CD14-positive monocyte (primary cell): ENCODE data around the gene SLC26A2. TPM values are rescaled to one million over a fixed set of nuclear protein-coding genes. Genes with fewer than 3 reads are reported as not detected.

ENCODE experiments used
- DNase-seq, 3 donors: peaks; one replicate each; pipeline ENCODE4 v3.0.0-alpha.2; 2011 to 2022
- H2AFZ ChIP-seq: 2 replicates; pipeline ENCODE4 v1.6.0; 2012; ENCODE audit warnings: mild to moderate bottlenecking, low read depth, low read length, inconsistent platforms; ENCODE audit not compliant: insufficient read depth, poor library complexity, severe bottlenecking
- H3K27ac ChIP-seq, 2 donors: 1 replicate in 1 of 2; 2 replicates in 1 of 2; pipeline ENCODE4 v1.5.1; 2012 to 2013; ENCODE audit warnings: low read length in 2 of 2, control low read depth in 1 of 2, inconsistent platforms in 1 of 2, low read depth in 1 of 2, mild to moderate bottlenecking in 1 of 2
- H3K27me3 ChIP-seq, 2 donors: one replicate each; pipeline versions ENCODE4 v1.6.0 to v1.6.1; 2011 to 2013; ENCODE audit warnings: low read length in 2 of 2; ENCODE audit not compliant: control insufficient read depth in 2 of 2, insufficient read depth in 2 of 2
- H3K36me3 ChIP-seq, 2 donors: replicated peaks in 1 of 2; 1 replicate in 1 of 2; 2 replicates in 1 of 2; pipeline versions ENCODE4 v1.5.1 to v1.6.1; 2012 to 2013; ENCODE audit warnings: low read length in 2 of 2, control low read depth in 1 of 2, inconsistent platforms in 1 of 2, mild to moderate bottlenecking in 1 of 2; ENCODE audit not compliant: insufficient read depth in 2 of 2, control insufficient read depth in 1 of 2
- H3K4me1 ChIP-seq, 2 donors: 1 replicate in 1 of 2; 2 replicates in 1 of 2; pipeline versions ENCODE4 v1.5.1 to v1.6.1; 2012 to 2013; ENCODE audit warnings: low read length in 2 of 2, control low read depth in 1 of 2, inconsistent platforms in 1 of 2, mild to moderate bottlenecking in 1 of 2, moderate library complexity in 1 of 2; ENCODE audit not compliant: insufficient read depth in 2 of 2, control insufficient read depth in 1 of 2
- H3K4me2 ChIP-seq: replicated peaks from 2 replicates; pipeline ENCODE3; 2012; ENCODE audit warnings: low read length, moderate library complexity, mild to moderate bottlenecking; ENCODE audit not compliant: poor library complexity, severe bottlenecking; ENCODE audit errors: extremely low read depth
- H3K4me3 ChIP-seq, 3 experiments: fragments of 200-600 bp in 1 of 3; sonication (generic) in 1 of 3; replicated peaks in 1 of 3; 1 replicate in 2 of 3; 2 replicates in 1 of 3; pipeline ENCODE4 v1.5.1; 2011 to 2013; ENCODE audit warnings: low read length in 3 of 3, mild to moderate bottlenecking in 3 of 3, control low read depth in 2 of 3, low read depth in 2 of 3, inconsistent platforms in 1 of 3, moderate library complexity in 1 of 3
- H3K79me2 ChIP-seq: 2 replicates; pipeline ENCODE4 v1.6.0; 2012; ENCODE audit warnings: mild to moderate bottlenecking, control low read depth, inconsistent platforms, low read length, moderate library complexity; ENCODE audit not compliant: insufficient read depth
- H3K9ac ChIP-seq: 2 replicates; pipeline ENCODE4 v1.6.0; 2017; ENCODE audit warnings: low read length, mild to moderate bottlenecking; ENCODE audit not compliant: insufficient read depth, poor library complexity, severe bottlenecking
- H3K9me3 ChIP-seq, 2 donors: replicated peaks in 1 of 2; 1 replicate in 1 of 2; 2 replicates in 1 of 2; pipeline versions ENCODE4 v1.5.1 to v1.6.1; 2012 to 2013; ENCODE audit warnings: low read length in 2 of 2, control low read depth in 1 of 2; ENCODE audit not compliant: control insufficient read depth in 1 of 2, insufficient read depth in 1 of 2
- H4K20me1 ChIP-seq: 2 replicates; pipeline ENCODE4 v1.6.0; 2012; ENCODE audit warnings: mild to moderate bottlenecking, low read length, control low read depth, moderate library complexity; ENCODE audit not compliant: insufficient read depth
- H3K27ac Mint-ChIP-seq, 7 donors: one replicate each; pipeline ENCODE4 v1.8.0; 2020; ENCODE audit warnings: mild to moderate bottlenecking in 7 of 7, mixed read lengths in 7 of 7, moderate library complexity in 6 of 7, inconsistent platforms in 2 of 7
- H3K27me3 Mint-ChIP-seq, 3 donors: one replicate each; pipeline ENCODE4 v1.8.0; 2021 to 2022; ENCODE audit warnings: low read depth in 3 of 3, mild to moderate bottlenecking in 3 of 3, mixed read lengths in 3 of 3, moderate library complexity in 3 of 3, inconsistent platforms in 1 of 3
- H3K36me3 Mint-ChIP-seq, 2 donors: one replicate each; pipeline ENCODE4 v1.8.0; 2020; ENCODE audit warnings: mixed read lengths in 2 of 2, inconsistent platforms in 1 of 2, mild to moderate bottlenecking in 1 of 2
- H3K4me1 Mint-ChIP-seq: one replicate; pipeline ENCODE4 v1.8.0; 2020; ENCODE audit warnings: mild to moderate bottlenecking, mixed read lengths
- H3K4me3 Mint-ChIP-seq, 2 donors: one replicate each; pipeline ENCODE4 v1.8.0; 2020; ENCODE audit warnings: mild to moderate bottlenecking in 2 of 2, mixed read lengths in 2 of 2, moderate library complexity in 1 of 2
- H3K9me3 Mint-ChIP-seq, 7 donors: one replicate each; pipeline ENCODE4 v1.8.0; 2020 to 2022; ENCODE audit warnings: mixed read lengths in 7 of 7, mild to moderate bottlenecking in 6 of 7, moderate library complexity in 6 of 7, inconsistent platforms in 2 of 7
- WGBS: methylation state at CpG from one replicate; pipeline ENCODE4 v1.1.5; 2013; ENCODE audit warnings: missing lambda C conversion rate; ENCODE audit not compliant: insufficient coverage; 5-methylcytosine and 5-hydroxymethylcytosine counted together
- intact Hi-C, 2 donors: fragments of 100-400 bp; cut with micrococcal nuclease; formaldehyde crosslinking; loops; one replicate each; pipeline versions ENCODE4 v1.15.0 to v1.15.1; 2023
- polyA plus RNA-seq, 3 donors: library from polyadenylated mRNA; depleted of rRNA in 1 of 3; unstranded in 2 of 3; stranded (reverse) in 1 of 3; fragments of 300-500 nt in 2 of 3; fragments of >200 nt in 1 of 3; fragmentation: Illumina TruSeq in 2 of 3; gene quantifications; 1 replicate in 2 of 3; 2 replicates in 1 of 3; pipeline ENCODE4 v1.2.3, GENCODE V29; 2012 to 2021
- TF ChIP-seq, protein P1 (sequence below): fragments of 200-600 bp; IDR thresholded peaks from one replicate; pipeline ENCODE4 v1.8.0; 2022; ENCODE audit warnings: antibody characterized with exemption, mild to moderate bottlenecking

The SLC26A2 gene
- polyA plus RNA-seq, 3 donors = 1.9 to 3.6 (median 3.1) TPM

DNA sequence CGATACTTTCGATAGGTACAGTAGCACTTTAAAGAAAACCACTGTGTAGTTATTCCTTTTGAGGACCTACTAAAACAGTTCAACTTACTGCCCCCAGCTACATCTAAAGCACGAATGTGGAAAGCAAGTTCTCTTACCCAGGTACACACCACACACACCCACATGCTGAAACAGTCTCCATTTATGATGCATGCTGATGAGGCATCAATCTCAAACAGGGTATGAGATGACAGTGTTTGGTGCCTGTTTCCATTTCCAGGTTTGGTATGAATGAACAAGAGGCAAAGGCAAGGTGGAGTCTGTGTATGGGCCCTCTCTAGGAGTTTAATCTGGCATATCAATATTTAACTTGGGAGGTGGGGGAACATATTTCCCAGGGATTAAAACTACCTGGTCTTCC is 53.9 kb downstream of the SLC26A2 start:
- no CpG with 5 or more reads among the region's 3 CpGs for WGBS
- no peaks in the 10 kb centered on the region for H3K27me3 ChIP-seq
- H2AFZ ChIP-seq = no peak overlapping the region
- TF ChIP-seq, protein P1, sequence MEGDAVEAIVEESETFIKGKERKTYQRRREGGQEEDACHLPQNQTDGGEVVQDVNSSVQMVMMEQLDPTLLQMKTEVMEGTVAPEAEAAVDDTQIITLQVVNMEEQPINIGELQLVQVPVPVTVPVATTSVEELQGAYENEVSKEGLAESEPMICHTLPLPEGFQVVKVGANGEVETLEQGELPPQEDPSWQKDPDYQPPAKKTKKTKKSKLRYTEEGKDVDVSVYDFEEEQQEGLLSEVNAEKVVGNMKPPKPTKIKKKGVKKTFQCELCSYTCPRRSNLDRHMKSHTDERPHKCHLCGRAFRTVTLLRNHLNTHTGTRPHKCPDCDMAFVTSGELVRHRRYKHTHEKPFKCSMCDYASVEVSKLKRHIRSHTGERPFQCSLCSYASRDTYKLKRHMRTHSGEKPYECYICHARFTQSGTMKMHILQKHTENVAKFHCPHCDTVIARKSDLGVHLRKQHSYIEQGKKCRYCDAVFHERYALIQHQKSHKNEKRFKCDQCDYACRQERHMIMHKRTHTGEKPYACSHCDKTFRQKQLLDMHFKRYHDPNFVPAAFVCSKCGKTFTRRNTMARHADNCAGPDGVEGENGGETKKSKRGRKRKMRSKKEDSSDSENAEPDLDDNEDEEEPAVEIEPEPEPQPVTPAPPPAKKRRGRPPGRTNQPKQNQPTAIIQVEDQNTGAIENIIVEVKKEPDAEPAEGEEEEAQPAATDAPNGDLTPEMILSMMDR = no peak
- H3K27ac ChIP-seq = no peak overlapping the region
- H3K4me2 ChIP-seq = no peak overlapping the region
- peaks cover 95 to 100% of the 10 kb centered on the region in 2 donors for H3K36me3 ChIP-seq
- Mint-ChIP-seq H3K9me3 (peaks cover 5 to 22% (median 11%) of the 10 kb centered on the region in 7 donors), H3K4me3 (no peak overlapping the region), H3K36me3 (peaks cover 91 to 98% of the 10 kb centered on the region in 2 donors), H3K4me1 (no peaks in the 10 kb centered on the region), H3K27me3 (no peaks in the 10 kb centered on the region), H3K27ac (no peak overlapping the region)
- no peak for DNase-seq
- H3K9ac ChIP-seq = no peak overlapping the region
- H3K4me3 ChIP-seq = no peak overlapping the region
- peaks cover 10% of the 10 kb centered on the region for H4K20me1 ChIP-seq
- H3K4me1 ChIP-seq = no peaks in the 10 kb centered on the region
- peaks cover 12 to 13% of the 10 kb centered on the region in 2 donors for H3K9me3 ChIP-seq
- intact Hi-C loops = no loop called here
- no peaks in the 10 kb centered on the region for H3K79me2 ChIP-seq

DNA sequence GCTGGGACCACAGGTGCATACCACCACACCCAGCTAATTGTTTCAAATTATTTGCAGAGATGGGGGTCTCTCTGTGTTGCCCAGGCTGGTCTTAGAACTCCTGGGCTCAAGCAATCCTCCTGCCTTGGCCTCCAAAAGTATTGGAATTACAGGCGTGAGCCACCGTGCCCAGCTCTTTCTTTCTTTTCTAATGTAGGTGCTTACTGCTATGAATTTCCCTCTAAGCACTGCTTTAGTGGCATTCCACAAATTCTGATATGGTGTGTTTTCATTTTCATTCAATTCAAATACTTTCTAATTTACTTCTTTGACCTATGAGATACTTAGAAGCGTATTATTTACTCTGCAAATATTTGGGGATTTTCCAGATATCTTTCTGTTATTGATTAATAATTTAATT is 54.9 kb downstream of the SLC26A2 start:
- Histone ChIP-seq H3K79me2 (no peaks in the 10 kb centered on the region), H3K4me2 (no peak overlapping the region), H3K9ac (no peak overlapping the region), H3K9me3 (peaks cover 12 to 13% of the 10 kb centered on the region in 2 donors), H3K27me3 (no peaks in the 10 kb centered on the region), H3K4me1 (no peaks in the 10 kb centered on the region), H3K4me3 (no peak overlapping the region), H2AFZ (no peak overlapping the region), H3K36me3 (peaks cover 96 to 100% of the 10 kb centered on the region in 2 donors), H3K27ac (no peak overlapping the region), H4K20me1 (peaks cover 1% of the 10 kb centered on the region)
- intact Hi-C loops = no loop called here
- TF ChIP-seq, protein P1 = no peak
- H3K36me3 Mint-ChIP-seq = peaks cover 91 to 98% of the 10 kb centered on the region in 2 donors
- H3K27me3 Mint-ChIP-seq = no peaks in the 10 kb centered on the region
- no CpG with 5 or more reads among the region's 3 CpGs for WGBS
- DNase-seq = no peak
- H3K9me3 Mint-ChIP-seq = peaks cover 5 to 22% (median 11%) of the 10 kb centered on the region in 7 donors
- H3K27ac Mint-ChIP-seq = no peak overlapping the region
- no peak overlapping the region for H3K4me3 Mint-ChIP-seq
- no peaks in the 10 kb centered on the region for H3K4me1 Mint-ChIP-seq
